Activated CD4-positive, alpha-beta T cell treated with anti-CD3 and anti-CD28 coated beads for 24 hours (primary cell): ENCODE results near the gene CORO1C.

Experiments used
- DNase-seq, 2 donors: peaks; one replicate each; pipeline ENCODE4 v3.0.0-alpha.2; 2020; ENCODE audit warnings: low read depth in 2 of 2

CORO1C gene

GRCh38 chr12:108647585-108648287 lies 83.6 kb downstream of the CORO1C start:
- no peak for DNase-seq

DNA sequence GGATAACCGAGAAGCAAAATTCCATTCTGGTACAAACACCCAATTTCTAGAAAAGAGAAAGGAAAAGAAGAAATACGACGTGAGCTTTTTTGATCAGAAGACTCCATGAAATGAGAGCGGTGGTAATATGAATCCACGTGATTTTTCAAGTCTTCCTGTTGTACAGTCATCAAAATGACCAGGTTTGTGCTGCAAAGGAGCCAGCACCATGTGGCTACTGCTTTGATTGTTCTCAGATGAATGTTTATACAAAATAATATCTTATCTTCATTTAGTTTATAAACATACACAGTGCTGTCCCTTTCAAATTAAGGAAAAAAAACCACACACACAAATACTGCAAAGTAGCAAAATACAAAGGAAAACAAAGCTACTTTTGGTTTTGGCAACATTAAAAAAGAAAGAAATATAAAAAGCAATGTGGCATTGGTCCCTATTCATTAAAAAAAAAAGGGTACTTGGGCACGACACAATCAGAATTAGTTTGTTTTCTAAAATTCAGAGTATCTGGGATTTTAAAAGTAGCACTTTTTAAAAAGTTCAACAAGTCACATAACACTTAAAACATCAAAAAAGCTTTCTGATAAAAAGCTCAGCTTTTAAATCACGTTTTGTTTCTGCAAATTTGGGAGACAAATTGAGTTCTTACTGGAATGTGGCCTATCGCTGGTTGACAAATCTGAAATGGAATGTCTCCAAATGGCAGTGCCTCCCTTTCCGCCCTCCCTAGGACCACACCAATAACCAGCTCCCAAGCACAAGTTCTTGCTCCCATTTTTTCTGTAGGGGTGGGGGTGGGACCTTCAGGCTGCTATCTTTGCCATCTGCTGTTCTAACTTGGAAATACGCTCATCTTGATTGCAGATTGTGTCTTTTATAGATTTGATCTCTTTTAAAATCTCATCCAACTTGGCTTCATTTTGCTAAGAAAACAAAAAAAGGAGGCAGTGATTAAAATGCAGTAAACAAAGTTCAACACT lies 84.4 kb downstream of the CORO1C start:
- DNase-seq, result no peak

GRCh38 chr12:108645686-108646599 lies 85.4 kb downstream of the CORO1C start:
- DNase-seq, result no peak

- no peak for DNase-seq
These were observed 86.6 kb downstream of the CORO1C start for GRCh38 chr12:108644811-108645120.

- DNase-seq, result no peak
These were observed 87.1 kb downstream of the CORO1C start for GRCh38 chr12:108643941-108644810.

GRCh38 chr12:108642899-108643654 lies 88.2 kb downstream of the CORO1C start:
- no peak for DNase-seq

DNA sequence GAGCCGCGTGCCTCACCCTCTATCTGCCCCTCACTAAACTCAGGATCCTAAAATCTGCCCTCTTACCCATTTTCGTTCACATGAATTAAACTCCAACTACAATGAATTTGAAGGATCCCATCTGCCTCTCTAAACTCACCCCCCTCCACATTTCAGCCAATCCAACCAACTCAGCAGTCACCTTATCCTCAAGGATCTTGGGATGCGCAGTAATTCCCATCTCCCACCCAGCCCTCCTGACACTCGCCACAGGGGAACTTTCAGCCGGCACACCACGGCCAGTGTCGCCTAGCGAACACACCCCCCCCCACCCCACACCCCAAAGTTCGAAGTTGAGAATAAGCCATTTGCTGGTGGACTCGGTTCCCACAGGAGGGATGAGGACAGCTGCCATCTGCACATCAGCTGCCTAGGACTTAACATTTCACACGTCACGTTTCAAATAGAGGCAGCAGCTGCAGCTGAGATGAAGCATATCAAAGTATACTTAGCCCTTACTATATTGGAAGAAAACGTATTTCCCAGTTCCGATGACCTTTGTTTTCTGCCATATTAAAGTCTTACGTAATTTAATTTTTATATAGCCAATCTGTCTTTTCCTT lies 88.9 kb downstream of the CORO1C start:
- no peak for DNase-seq

- no peak for DNase-seq
These were observed 89.7 kb downstream of the CORO1C start for GRCh38 chr12:108641446-108642268.

DNA sequence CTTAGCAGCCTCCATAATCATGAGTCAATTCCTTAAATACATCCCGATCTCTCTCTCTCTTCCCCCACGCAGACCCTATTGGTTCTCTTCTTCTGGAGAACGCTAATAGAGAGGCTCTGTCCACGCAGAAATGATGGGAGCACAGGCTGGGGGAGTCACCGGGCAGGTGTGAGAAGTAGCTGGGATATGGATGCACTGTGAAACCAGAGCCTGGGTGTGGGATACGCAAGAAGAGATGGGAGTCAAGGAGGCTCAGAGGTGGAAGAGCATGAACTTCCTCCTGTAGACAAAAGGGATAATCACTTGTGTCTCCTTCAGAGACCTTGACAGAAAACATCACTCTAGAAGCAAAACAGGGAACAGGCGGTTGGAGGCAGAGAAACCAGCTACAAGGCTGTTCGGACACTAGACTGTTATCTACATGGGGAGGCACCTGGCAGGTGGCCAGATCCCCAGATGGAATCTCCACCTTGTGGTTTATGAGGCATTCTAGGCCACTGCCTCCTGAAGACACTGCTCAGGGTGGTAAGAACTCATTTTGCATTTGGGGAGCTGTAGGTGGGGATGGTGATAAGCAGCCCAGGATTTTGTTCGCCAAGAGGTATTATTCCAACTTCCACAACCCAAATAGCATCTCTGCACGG lies 90.4 kb downstream of the CORO1C start:
- DNase-seq, result no peak

DNA sequence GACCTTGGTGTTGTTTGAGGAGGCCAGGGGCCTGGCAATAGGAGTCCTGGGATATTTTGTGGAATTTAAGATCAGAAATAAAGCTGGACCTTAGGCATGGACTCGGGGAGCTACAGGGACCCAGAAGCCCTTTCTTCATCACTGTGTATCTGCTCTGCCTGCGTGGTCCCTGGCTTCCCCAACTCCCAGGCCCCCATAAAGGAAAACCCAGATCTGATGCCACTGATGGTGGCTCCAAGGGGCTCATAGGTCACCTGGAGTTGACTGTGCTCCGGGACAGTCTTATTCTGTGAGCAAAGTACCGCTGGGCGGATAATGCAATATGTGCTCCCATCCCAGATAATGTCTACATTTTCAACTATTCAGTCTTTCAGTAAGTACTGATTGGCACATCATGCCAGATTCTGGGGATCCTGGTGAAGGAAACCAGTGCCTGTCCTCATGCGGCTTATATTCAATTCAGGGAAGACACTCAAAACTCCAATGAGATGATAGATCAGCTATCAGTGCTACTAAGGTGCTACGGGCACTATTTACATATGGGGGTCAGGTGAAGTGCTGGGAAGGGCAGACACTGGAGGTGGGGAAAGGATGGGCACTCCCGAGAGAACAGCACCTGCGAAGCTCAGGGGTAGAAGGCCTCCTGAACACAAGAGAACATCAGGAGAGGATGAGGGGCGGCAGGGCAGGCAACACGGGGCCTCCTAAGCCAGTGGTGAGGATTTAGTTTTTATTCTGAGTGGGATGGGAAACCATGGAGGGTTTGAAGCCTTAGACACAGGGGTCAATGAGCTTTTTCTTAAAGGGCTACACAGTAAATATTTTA lies 92.1 kb downstream of the CORO1C start:
- DNase-seq, result no peak

GRCh38 chr12:108638141-108638827 lies 93.0 kb downstream of the CORO1C start:
- DNase-seq, result no peak

DNA sequence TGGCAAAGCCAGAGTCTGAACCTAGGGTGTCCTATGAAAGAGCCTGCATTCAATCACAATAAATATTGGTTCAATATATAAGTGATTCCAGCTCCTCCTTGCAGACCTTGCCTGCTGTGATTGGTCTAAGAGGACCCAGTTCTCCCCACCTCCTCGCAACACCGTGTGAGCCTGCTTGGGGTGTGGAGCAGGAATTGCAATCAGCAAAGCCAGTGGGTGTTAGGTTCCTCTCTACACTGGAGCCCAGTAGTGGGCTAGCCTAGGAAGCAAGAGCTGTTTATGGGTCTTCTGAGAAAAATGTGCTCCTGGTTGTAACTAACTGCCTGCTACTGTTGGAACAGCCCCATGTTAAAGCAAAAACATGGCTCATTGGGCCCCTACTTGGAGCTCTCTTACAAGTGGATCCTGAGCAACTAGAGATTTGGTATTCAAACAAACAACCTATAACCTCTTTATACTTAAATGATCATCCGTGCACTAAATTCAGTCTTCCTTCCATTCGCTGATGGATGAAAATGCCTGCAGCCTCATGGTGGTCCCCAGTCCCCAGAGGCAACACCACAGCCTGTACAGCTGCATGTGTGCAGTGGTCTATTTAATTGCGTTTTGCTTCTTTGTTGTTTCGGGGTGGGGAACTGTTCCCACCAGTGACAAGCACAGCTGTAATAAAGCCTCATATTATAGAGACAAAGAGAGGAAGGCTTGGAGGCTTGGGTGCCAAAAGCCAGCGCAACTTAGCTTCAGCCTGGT lies 93.9 kb downstream of the CORO1C start:
- no peak for DNase-seq

DNA sequence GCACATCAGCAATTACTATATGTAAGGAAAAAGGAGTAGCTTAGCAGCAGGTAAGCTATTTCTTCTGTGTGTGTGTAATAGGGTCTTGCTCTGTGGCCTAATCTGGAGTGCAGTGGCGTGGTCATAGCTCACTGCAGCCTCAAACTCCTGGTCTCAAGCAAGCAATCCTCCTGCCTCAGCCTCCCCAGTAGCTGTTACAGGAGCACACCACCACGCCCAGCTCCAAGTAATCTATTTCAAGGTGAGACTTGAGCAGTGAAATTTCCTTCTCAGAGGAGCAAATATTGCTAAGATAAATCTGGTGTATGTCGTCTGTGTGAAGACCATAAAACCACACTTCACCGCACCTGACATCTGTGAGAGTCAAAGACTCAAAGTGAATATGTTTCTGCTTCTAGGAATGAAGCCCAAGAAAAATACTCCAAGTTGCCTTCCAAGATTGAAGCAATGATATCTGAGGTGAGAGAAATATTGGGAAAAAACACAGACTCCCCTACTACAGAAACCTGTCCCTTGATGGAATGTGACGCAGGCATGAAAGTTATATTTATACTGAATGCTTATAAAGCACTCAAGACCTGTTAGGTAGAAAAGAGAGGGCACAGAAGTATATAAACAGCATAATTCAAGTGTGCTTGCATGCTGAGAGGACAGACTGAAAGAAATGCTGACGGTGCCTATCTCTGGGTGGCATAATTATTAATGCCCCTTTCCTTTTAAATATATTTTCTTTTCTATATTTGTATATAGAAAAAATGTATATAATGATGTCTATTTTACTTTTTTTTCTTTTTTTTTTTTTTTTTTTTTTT lies 95.1 kb downstream of the CORO1C start:
- no peak for DNase-seq

GRCh38 chr12:108635201-108635996 lies 95.9 kb downstream of the CORO1C start:
- DNase-seq, result no peak

DNA sequence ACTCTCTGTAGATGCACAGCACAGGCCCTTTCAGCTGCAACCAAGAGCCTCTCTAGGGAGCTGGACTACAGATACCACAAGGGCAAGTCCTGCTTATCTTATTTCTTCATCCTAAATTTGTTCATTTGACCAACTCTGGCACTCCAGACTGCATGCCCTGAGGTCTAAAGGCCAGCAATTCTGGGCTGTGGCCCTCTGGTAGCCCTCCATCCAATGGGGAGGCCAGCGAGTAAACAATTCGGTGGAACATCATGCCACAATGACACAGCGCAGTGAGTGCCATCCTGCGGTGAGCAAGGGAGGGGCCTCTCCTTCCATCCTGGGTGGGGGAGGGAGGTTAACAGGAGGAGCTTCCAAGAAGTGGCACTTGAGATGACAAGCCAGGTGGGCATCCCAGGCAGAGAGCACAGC lies 97.0 kb downstream of the CORO1C start:
- no peak for DNase-seq
